Activated naive CD4-positive, alpha-beta T cell treated with anti-CD3 and anti-CD28 coated beads, Interleukin-2, amount 10 ng/mL, durations not matched to agents 5 hours and 36 hours (primary cell): ENCODE results near the gene RIMKLB. TPM values are rescaled to one million over a fixed set of nuclear protein-coding genes. Genes with fewer than 3 reads are reported as not detected.

Source experiments
- total RNA-seq, 2 experiments: library from RNA; stranded (reverse); gene quantifications; one replicate each; pipeline ENCODE4 v1.2.3, GENCODE V29; 2021

Gene RIMKLB
- 1 to 10 TPM; 7.6 to 9.4 TPM for total RNA-seq

GRCh38 chr12:8697476-8698131 lies at the start of gene RIMKLB:
TSS of gene RIMKLB (plus strand) at chr12:8697991. CDS start at chr12:8713867, 15,876 bp downstream.

GRCh38 chr12:8662593-8662992 lies 35.2 kb upstream of the RIMKLB start, which contains the start of gene MFAP5:
TSS of gene MFAP5 (minus strand) at chr12:8662826. CDS start at chr12:8662104, 722 bp downstream.

DNA sequence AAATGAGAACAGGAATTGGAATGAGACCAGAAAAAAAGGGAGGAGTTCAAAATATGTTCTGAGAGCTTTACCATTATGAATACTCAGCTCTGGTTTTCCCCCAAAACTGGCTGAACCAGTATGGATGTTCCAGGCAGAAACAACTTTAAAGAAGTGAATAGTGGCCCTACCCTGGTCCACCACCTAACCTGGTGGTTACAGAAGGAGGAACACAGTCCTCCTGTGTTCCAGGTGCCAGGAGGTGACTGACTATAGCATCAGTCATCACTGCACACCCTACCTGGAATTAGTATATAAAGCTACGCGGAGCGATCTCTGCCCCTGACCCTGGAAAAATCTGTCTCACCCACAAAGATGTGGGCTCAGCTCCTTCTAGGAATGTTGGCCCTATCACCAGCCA lies 124.5 kb downstream of the RIMKLB start, which contains the start of gene A2ML1:
Gene A2ML1, plus strand, starts transcription at position 324 of the 400 bp plus-strand sequence. Its CDS starts 31 bp downstream, at position 355.

Other genes starting within 250 kb of the RIMKLB start
- gene CLEC6A, start 242.0 kb upstream of the RIMKLB start, total RNA-seq, result under 1 TPM in 1 of 2 experiments, not detected in 1; 0.17 TPM
- gene CLEC4D, start 184.5 kb upstream of the RIMKLB start, total RNA-seq, result under 1 TPM in 1 of 2 experiments, not detected in 1; 0.23 TPM
- gene CLEC4E, start 157.1 kb upstream of the RIMKLB start, total RNA-seq, result not detected
- under 1 TPM; 0.43 to 0.82 TPM for gene AICDA, start 85.1 kb upstream of the RIMKLB start, total RNA-seq
- gene MFAP5, start 35.2 kb upstream of the RIMKLB start, total RNA-seq, result not detected
- not detected for gene A2ML1, start 124.6 kb downstream of the RIMKLB start, total RNA-seq
- gene PHC1, start 216.5 kb downstream of the RIMKLB start, total RNA-seq, result 10 to 100 TPM; 32.6 to 32.9 TPM